DOHH2 (cell line): ENCODE data around the gene SHB.

Source experiments
- CTCF ChIP-seq: fragments of 200-600 bp; sonication (generic); IDR thresholded peaks from one replicate; pipeline ENCODE4 v1.5.1; 2014; ENCODE audit warnings: antibody characterized with exemption, mild to moderate bottlenecking, low read depth, low read length; ENCODE audit not compliant: poor library complexity, severe bottlenecking
- EZH2phosphoT487 ChIP-seq: fragments of 200-600 bp; sonication (generic); IDR thresholded peaks from 2 replicates; pipeline ENCODE4 v1.6.1; 2017; ENCODE audit warnings: borderline replicate concordance, mild to moderate bottlenecking, antibody characterized with exemption, low read length, moderate library complexity, mixed read lengths

- TF ChIP-seq CTCF (no peak), EZH2phosphoT487 (no peak)
Observed at GRCh38 chr9:37948417-37948980, 120.5 kb downstream of the SHB start.
